Measurements from ENCODE around the gene KDM2A.

DNA sequence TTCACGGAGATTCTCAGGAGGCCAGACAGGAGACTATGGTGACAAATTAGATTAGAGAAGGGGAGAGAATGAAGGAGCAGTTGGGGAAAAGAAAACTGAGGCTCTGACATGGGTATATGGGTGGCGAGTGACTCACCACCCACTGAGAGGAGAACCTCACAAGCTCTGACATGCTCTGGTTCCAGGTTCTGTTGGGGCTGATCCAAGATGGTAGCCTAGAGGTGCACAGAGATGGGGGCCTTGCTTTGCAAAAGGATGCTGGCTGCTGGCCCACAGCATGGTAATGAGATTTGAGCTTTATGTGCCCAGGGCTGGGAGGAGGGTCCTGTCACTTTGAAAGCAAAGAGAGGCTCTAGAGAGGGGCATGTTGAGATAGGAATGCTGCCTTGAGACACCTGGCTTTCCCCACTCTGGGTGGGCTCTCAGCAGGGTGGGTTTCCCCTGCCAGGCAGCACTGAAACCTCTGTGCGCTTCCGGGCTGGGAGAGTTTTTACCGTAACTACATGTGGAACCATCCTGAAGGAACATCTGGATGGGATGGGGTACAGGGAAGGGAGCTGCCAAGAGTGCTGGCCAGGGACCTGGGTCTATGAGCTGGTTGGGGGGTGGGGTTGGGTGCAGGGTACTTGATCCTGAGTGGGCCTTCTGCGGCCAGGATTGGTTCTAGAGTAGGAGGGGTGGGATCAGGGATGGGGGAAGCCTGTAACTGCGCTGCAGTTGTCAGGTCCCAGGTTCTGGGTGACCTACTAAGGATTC lies 146.0 kb downstream of the KDM2A start:
- TF ChIP-seq, protein P1, sequence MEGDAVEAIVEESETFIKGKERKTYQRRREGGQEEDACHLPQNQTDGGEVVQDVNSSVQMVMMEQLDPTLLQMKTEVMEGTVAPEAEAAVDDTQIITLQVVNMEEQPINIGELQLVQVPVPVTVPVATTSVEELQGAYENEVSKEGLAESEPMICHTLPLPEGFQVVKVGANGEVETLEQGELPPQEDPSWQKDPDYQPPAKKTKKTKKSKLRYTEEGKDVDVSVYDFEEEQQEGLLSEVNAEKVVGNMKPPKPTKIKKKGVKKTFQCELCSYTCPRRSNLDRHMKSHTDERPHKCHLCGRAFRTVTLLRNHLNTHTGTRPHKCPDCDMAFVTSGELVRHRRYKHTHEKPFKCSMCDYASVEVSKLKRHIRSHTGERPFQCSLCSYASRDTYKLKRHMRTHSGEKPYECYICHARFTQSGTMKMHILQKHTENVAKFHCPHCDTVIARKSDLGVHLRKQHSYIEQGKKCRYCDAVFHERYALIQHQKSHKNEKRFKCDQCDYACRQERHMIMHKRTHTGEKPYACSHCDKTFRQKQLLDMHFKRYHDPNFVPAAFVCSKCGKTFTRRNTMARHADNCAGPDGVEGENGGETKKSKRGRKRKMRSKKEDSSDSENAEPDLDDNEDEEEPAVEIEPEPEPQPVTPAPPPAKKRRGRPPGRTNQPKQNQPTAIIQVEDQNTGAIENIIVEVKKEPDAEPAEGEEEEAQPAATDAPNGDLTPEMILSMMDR (IDR thresholded peaks at IDR 0.05), result no peak
- no peak for TF ChIP-seq POLR2A (IDR thresholded peaks at IDR 0.05)

Data from lower leg skin (tissue), 3 donors.